ENCODE results near the gene LIN7C. TPM values are rescaled to one million over a fixed set of nuclear protein-coding genes. Genes with fewer than 3 reads are reported as not detected.
"Not testable (repeated sequence)": the region's sequence is repeated elsewhere in the genome, so short reads cannot be mapped to it uniquely, and the experiment has no call there.

The LIN7C gene
- total RNA-seq, 1 donor from 2014 or later = 26.0 TPM

DNA sequence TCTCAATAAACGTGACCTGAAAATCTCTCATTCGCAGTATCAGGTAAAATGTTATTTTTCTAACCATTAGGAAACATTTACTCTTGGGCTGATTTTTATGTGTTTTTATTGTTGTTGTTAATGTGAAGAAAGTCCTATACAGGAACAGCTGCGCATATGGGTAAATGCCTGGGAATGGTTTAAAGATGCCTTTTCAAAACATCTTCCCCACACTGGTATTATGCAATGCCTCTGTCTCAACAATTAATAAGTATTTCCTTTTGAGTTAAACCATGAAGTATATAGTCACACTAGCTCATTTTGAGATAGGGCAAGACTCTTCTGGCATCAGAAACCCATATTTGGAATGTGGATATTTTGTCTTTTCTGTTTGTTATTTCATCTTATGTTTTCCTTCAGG is 13.7 kb upstream of the LIN7C start:
- peaks cover 2% of the 10 kb centered on the region for H3K27me3 Mint-ChIP-seq (ENCODE audit: low read depth)
- no peaks in the 10 kb centered on the region for H3K36me3 Mint-ChIP-seq
- H3K9me3 Mint-ChIP-seq = peaks cover 4% of the 10 kb centered on the region
- no peak for DNase-seq (ENCODE audit: low spot score in 2 of 2, unreplicated experiment in 2 of 2)
- H3K27ac Mint-ChIP-seq = no peak overlapping the region
- H3K4me3 Mint-ChIP-seq = no peak overlapping the region
- no peaks in the 10 kb centered on the region for H3K4me1 Mint-ChIP-seq
- no peak for TF ChIP-seq CTCF (IDR thresholded peaks at IDR 0.05; ENCODE audit: unreplicated experiment)

GRCh38 chr11:27518518-27518917 is 11.9 kb upstream of the LIN7C start:
- H3K27me3 Mint-ChIP-seq (ENCODE audit: low read depth) = peaks cover 2% of the 10 kb centered on the region
- H3K4me1 Mint-ChIP-seq = no peaks in the 10 kb centered on the region
- H3K4me3 Mint-ChIP-seq = no peak overlapping the region
- no peak for TF ChIP-seq CTCF (IDR thresholded peaks at IDR 0.05; ENCODE audit: unreplicated experiment)
- no peak overlapping the region for H3K27ac Mint-ChIP-seq
- DNase-seq (ENCODE audit: low spot score in 2 of 2, unreplicated experiment in 2 of 2) = no peak
- no peaks in the 10 kb centered on the region for H3K36me3 Mint-ChIP-seq
- peaks cover 6% of the 10 kb centered on the region for H3K9me3 Mint-ChIP-seq

DNA sequence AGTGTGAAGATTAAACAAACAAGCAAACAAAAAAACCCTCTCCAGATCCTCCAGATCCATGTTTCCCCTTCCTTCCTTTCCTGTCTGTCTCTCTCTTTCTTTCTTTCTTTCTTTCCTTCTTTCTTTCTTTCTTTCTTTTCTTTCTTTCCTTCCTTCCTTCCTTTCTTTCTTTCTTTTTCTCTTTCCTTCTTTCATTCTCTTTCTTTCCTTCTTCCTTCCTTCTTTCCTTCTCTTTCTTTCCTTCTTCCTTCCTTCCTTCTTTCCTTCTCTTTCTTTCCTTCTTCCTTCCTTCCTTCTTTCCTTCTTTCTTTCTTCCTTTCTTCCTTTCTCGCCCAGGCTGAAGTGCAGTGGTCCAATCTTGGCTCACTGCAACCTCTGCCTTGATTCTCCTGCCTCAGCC is 10.9 kb upstream of the LIN7C start:
- H3K4me3 Mint-ChIP-seq = not testable (repeated sequence)

DNA sequence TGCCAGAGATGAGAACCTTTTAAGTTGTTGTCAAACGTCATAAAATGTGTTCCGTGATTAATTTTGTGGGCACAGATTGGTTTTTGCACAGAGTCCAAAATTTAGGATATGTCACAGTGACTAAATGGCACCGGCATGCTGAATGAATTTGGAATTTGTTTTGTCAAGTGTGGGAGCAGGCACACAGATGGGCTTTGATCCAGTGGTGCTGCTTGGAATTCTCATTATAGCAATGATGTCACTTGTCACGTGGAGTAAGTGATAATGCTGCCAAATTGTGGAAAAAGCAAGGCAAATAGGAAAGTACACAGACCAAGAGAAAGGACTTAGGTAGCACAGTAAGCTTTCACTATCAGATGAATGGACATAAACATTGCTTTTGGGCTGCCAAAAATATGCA is 8.0 kb upstream of the LIN7C start:
- no peak for DNase-seq (ENCODE audit: low spot score in 2 of 2, unreplicated experiment in 2 of 2)
- Mint-ChIP-seq H3K27me3 (ENCODE audit: low read depth) (peaks cover 2% of the 10 kb centered on the region), H3K36me3 (no peaks in the 10 kb centered on the region), H3K4me1 (no peaks in the 10 kb centered on the region), H3K9me3 (peaks cover 6% of the 10 kb centered on the region), H3K27ac (no peak overlapping the region), H3K4me3 (no peak overlapping the region)
- no peak for TF ChIP-seq CTCF (IDR thresholded peaks at IDR 0.05; ENCODE audit: unreplicated experiment)

More for the DNA sequence above, 10.9 kb upstream of the LIN7C start:
- H3K4me1 Mint-ChIP-seq; H3K36me3 Mint-ChIP-seq; DNase-seq (ENCODE audit: low spot score in 2 of 2, unreplicated experiment in 2 of 2); H3K27me3 Mint-ChIP-seq (ENCODE audit: low read depth); H3K27ac Mint-ChIP-seq; H3K9me3 Mint-ChIP-seq: not testable (repeated sequence)

- H3K4me1 Mint-ChIP-seq = no peaks in the 10 kb centered on the region
- no peak overlapping the region for H3K27ac Mint-ChIP-seq
- no peak overlapping the region for H3K4me3 Mint-ChIP-seq
- no peaks in the 10 kb centered on the region for H3K36me3 Mint-ChIP-seq
- DNase-seq (ENCODE audit: low spot score in 2 of 2, unreplicated experiment in 2 of 2) = no peak
- peaks cover 6% of the 10 kb centered on the region for H3K9me3 Mint-ChIP-seq
- H3K27me3 Mint-ChIP-seq (ENCODE audit: low read depth) = peaks cover 2% of the 10 kb centered on the region
- no peak for TF ChIP-seq CTCF (IDR thresholded peaks at IDR 0.05; ENCODE audit: unreplicated experiment)
Measured at GRCh38 chr11:27514076-27514475, 7.5 kb upstream of the LIN7C start.

GRCh38 chr11:27513389-27513788 is 6.8 kb upstream of the LIN7C start:
- no peaks in the 10 kb centered on the region for H3K36me3 Mint-ChIP-seq
- H3K27me3 Mint-ChIP-seq (ENCODE audit: low read depth) = peaks cover 2% of the 10 kb centered on the region
- TF ChIP-seq CTCF (IDR thresholded peaks at IDR 0.05; ENCODE audit: unreplicated experiment) = no peak
- peaks cover 5% of the 10 kb centered on the region for H3K4me1 Mint-ChIP-seq
- H3K4me3 Mint-ChIP-seq = no peak overlapping the region
- peaks cover 6% of the 10 kb centered on the region for H3K9me3 Mint-ChIP-seq
- DNase-seq (ENCODE audit: low spot score in 2 of 2, unreplicated experiment in 2 of 2) = no peak
- H3K27ac Mint-ChIP-seq = no peak overlapping the region

Data from mesothelial cell of epicardium (in vitro differentiated cells).